ENCODE data around the gene C13orf46.

Gene C13orf46

DNA sequence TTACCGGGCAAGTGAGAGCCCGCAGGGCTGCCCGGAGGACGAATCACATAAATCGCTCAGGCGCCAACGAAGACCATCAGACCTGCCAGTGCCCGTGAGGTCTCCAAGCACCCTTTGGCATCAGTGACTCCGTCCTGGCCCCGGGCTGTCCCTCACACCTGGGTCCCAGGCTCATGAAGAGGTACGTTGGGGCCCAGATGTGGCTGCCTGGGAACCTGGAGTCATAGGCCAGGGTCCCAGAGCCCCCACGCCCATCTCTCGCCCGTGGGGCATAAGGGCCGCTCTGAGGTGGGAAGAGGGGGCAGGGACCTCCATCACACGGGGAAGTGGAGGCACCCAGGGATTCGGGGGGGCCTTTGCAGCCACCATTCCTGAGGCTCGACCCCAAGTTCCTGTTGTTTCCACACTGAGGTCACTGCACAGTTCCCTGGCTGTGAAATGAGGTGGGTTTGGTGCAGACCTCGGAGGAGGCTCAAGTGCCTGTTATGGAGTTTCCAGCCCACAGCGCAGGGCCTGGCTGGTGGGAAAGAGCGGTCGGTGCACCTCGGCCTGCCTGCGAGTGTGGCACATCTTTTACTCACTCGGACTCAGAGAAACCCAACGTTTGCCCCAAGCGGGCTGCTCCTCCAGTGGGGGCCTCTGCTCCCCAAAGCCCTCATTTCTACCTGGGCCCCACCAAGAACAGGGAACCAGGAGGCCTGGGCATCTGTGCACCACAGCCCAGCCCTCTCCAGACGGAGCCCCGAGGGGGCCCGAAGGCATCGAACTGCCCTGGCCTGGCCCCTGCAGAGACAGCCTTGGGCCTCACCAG lies 35.9 kb upstream of the C13orf46 start:
- DNase-seq = no peak

DNA sequence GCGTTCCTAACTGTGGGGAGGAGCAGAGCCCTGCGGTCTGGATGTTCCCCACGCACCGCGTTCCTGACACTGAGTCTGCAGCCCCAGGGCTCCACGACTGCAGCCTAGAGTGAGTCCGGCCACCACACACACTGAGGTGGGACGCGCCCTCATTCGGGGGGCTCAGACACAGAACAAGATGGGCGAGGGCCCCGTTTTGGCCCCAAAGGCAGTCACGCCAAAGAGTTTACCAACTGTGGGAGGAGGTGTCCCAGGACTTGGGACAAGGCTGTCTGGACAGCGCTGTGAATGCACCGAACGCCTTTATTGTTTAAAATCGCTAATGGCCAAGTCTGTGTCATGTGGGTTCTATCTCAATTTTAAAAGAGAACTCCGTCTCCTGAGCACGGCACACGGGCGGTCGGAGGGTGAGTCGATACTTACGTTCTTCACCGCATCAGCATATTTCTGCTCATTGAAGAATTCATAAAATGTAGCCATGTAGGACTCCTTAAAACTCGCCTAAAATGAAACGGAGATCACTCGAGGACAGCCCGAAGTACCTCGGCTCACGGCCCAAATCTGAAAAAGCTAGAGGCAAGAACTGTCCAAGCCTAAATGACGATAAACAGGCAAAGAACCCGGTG lies 35.2 kb upstream of the C13orf46 start:
- DNase-seq = no peak

DNA sequence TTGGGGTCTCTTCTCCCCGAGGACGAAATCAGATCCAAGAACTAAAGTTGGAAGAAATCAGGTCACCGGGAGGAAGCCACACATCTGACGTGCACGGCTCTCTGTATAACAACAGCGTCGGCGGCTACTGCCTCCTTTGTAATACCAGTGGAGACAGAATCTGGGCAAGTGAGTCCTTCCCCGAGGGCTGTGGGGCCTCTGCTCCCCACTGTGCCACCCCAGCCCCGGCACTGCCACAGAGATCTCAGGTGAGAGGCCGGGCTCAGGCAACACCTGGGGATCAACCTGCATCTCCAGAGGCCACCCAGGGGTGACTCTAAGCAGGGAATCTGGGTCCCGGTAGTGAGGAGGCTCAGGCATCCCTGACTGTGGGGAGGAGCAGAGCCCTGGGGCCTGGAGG lies 33.7 kb upstream of the C13orf46 start:
- no peak for DNase-seq

DNA sequence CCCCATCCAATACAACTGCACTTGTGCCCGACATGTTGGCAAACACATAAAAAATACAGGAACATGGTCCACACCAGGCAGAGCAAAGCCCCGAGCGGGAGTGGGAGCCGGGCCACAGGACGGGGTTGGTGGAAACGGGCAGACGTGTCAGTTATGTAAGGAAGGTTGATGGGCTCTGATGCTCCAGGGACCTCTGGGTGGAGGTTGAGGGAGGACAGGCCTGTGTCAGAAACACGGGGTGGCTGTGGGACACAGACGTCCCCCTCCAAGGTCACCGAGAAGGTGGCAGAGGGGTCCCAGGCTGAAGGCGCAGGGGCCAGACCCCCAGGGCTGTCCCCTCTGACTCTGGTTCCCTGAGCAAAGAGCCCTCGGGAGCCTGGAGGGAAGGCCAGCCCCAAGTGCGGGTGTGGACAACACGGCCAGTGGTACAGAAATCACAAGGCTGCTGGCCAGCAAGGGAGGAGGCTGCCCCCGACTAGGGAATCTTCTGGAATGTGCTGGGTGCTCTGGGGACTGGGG lies 31.4 kb upstream of the C13orf46 start:
- DNase-seq = no peak

DNA sequence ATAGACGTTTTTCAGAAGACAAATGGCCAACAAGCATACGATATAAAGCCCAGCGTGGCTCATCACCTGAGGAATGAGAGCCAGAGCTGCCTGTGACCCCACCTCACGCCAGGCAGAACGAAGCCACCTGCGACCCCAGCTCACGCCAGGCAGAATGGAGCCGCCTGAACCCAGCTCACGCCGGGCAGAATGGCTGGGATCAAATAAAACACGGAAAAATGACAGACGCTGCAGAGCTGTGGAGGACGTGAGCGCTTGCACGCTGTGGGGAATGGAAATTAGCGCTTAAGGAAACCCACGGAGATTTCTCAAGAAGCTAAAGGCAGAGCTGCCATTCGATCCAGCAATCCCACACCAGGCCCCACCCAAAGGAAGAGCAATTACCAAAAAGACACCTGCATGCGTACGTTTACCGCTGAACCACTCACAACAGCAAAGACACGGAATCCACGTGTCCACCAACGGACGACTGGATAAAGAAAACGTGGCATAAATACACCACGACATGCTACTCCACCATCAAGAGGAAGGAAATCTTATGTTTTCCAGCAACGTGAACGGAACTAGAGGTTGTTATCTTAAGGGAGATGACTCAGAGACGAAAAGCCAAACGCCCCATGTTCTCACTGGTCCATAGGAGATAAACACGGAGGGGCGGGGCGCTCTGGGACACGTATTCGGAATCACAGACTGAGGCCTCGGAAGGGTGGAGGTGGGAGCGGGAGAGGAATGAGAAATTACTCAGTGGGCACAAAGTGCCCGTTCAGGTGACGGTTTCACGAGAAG lies 30.7 kb upstream of the C13orf46 start:
- DNase-seq = peak; percentile 60

DNA sequence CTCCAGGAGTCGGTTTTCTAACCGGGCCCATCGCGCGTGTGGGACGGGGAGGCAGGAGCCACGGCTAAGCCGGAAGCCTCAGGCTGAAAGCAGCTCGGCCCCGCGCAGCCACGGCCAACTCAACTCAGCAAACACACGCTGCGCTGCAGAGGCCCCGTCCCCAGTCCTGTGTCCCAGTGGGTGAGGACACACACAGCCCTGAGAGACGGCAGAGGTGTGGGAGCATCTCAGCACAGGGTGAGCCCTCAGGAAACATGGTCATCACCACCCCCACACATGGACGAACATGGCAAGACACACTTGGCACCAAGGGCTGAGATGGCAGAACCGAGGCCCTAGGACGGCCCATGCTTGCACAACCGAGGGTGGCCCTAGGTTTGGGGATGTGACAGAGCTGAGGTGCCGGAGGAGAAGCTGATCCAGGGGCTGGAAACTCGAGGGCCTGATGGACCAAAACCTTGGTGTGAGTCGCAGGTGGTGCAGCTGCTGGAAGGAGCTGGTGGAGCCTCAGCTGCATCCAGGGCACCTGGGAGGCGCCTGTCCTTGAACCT lies 29.0 kb upstream of the C13orf46 start:
- no peak for DNase-seq

DNA sequence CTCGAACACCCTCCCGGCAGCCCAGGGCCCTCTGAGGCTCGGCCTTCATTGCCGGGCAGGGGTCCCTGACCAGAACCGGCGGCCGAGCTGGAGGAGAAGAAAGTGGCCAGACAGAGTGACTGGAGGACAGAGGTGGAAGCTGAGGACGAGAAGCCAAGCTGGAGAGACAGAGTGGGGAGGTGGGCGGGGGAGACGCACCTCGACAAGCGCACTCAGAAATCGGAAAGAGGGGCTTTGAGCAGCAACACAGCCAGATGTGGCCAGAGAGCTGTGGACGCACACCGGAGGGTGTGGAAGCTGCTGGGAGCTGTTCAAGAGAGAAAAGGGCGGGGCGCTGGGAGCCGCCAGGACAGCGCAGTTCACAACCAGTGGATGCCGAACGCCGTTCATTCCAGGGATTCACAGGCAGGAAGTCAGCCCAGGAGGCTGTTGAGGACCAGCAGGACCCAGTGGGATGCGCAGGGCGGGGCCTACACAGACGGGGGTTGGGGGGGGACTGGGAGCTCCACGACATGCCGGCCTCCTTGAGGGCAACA lies 28.2 kb upstream of the C13orf46 start:
- DNase-seq = no peak

DNA sequence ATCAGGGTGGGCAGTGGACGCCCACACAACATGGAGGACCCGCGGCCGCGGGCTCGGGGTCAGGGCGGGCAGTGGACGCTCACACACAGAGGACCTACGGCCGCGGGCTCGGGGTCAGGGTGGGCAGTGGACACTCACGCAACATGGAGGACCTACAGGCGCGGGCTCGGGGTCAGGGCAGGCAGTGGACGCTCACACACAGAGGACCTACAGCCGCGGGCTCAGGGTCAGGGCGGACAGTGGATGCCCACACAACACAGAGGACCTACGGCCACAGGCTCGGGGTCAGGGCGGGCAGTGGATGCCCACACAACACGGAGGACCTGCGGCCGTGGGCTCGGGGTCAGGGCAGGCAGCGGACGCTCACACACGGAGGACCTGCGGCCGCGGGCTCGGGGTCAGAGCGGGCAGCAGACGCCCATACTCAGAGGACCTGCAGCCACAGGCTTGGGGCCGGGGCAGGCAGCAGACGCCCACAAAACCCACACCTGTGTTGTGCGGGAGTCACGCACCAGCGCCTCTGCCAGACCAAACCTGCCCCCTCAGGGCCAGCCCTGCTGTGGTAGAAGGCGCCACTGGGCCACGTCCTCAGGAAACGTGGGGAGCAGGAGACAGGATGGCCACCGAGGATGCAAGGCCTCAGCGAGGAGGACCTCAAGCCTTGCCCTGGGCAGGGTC lies 27.6 kb upstream of the C13orf46 start:
- DNase-seq = no peak

DNA sequence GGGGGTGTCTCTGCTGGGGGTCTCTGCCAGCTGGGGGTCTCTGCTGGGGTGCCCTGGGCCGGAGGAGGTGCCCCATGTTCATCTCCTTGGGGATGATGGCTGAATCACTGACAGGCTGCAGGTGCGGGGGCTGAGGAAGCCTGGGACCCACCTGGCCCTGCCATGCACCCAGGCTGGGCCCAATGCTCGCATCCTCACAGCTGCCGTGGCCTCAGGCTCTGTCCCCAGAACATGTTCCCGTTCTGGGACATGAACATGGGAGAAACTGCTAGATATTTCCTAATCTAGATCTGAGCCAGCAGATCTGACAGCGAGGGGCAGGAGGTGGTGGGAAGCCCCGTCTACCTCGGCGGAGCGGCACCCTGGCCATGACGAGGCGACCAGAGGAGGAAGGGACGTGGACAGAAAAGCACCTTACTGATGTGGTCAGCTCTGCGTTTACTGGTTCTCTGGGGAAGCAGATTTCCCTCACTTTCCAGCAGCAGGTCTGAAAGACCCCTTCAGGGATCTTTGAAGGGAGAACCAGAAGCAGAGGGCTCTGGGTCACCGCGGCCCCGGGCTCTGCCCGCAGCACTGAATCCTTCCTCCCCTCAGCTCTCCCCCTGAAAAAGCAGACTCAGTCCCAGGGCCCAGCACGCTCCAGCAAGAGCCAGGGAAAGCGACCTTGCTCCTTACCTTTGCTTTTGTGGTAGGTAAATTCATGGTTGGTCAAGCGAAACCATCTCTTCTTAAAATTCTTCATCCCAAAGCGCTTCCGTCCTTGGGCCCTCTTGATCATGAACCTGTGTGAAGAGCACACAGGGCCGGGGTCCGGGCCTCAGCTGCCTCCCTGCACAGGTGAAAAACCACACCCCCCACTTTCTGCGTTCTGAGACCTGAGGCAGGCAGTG lies 26.5 kb upstream of the C13orf46 start:
- DNase-seq = no peak

DNA sequence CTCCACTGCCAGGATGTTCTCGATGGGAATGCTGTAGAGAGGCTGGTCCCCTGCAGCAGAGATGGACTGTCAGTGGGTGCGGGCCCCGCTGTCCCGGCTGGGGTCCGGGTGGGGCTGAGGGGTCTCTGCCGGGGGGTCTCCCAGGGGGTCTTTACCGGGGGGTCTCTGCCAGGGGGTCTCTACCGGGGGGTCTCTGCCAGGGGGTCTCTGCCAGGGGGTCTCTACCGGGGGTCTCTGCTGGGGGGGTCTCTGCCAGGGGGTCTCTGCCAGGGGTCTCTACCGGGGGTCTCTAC lies 25.7 kb upstream of the C13orf46 start:
- no peak for DNase-seq

DNA sequence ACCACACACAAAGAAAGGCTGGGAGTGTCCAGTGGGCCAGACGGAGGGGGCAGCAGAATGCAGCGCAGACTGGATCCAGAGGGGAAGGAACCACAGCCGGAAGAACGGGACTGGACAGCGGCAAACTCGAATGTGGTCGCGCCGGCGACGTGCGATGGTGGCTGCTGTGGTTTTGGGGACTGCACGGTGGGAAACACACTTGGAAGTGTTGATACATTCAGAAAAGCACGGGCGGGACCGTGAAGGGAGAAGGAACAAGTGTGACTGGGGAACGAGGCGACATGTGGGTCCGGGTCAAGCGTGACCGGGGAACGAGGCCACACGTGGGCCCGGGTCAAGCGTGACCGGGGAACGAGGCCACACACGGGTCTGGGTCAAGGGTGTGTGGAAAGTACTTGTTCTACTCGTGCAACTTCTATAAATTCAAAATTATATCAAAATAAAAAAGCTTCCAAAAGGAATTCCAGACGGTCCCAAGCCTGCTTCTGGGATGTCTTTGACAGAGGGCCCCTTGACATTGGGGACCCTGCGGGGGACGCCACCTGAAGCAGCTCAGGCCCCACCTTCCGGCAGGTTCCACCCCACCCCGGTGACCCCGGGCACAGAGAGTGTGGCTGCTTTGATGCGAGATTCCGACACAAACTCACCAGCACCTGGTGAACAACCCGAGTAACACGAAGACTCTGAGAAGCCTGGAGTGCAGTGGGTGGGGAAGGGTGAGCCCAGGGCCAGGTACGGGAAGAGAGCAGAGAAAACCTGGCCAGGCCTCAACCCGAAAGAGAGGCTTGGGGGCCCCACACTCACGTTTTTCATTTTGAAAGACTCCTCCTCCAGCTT lies 25.1 kb upstream of the C13orf46 start:
- no peak for DNase-seq

DNA sequence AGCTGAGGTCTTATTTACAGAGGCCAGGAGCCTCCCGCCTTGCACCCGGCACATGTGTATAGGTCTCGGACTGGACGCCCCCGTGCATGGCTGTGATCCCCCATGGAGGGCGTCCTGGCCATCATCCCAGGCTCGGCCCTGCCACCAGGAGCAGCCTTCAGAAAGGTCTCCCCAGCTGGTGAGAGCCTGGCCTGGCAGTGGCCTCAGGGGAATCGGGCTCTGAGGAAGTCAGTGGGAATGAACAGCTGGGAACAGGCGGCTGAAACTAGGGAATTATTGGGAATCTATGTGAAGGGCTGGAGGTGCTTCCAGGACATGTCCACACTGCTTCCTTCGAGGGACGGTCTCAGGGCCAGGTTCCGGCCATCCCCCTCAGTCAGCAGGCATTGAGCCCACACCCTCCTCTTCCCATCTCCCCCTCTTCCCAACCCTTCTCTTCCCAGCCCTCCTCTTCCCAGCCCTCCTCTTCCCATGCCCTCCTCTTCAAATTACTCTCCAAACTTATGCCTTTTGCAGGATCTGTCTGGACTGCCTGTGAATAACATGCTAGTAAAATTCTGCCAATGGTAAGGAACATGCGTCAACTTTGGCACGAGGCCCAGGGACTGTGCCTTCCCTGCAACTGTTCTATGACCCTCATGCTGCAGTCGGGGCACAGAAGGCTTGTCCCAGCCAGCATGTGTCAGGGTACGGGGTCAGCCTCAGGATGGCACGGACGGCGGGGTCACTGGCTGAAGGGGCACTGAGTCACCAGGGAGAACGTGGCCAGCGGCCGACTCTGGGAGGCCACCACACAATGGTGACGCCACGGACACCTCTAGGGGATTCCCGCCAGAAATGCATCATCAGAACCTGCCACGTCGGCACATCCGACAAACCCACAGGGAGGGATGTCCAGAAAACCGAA lies 24.2 kb upstream of the C13orf46 start:
- no peak for DNase-seq

DNA sequence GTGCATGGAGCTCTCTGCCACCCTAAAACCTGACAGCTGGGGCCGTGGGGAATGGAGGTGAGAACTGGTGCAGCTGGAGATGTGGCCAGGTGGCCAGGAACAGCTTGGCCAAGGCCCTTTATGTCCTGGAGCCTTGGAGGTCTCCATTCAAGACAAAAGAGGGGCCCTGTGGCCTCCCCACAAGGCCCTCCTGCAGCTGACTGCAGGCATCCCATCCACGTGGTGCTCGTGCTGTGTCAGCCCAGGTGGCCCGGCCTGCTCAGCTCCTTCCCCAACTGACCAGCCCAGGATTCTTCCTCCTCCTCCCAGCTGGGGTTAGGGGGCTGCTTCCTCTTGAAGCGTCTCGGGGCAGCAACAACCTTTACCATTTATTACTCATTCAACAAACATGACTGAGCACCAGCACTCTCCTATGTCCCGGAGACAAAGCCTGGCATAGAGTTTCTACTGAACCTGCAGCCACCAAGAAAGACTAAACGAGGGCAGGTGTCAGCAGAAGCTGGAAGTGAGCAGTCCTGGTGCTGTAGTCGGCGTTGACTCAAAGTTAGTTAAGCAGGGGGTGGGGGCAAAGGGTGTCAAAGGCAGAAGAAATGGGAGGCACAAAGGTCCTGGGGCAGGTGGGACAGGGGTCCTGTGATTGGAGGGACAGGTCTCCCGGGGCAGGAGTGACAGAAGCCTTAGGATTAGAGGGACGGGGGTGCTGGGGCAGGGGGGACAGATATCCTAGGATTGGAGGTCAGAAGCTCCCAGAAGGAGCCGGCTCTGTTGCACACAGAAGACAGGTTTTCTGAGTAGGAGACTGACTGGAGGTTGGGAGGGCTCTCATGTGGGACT lies 23.3 kb upstream of the C13orf46 start:
- DNase-seq = no peak

DNA sequence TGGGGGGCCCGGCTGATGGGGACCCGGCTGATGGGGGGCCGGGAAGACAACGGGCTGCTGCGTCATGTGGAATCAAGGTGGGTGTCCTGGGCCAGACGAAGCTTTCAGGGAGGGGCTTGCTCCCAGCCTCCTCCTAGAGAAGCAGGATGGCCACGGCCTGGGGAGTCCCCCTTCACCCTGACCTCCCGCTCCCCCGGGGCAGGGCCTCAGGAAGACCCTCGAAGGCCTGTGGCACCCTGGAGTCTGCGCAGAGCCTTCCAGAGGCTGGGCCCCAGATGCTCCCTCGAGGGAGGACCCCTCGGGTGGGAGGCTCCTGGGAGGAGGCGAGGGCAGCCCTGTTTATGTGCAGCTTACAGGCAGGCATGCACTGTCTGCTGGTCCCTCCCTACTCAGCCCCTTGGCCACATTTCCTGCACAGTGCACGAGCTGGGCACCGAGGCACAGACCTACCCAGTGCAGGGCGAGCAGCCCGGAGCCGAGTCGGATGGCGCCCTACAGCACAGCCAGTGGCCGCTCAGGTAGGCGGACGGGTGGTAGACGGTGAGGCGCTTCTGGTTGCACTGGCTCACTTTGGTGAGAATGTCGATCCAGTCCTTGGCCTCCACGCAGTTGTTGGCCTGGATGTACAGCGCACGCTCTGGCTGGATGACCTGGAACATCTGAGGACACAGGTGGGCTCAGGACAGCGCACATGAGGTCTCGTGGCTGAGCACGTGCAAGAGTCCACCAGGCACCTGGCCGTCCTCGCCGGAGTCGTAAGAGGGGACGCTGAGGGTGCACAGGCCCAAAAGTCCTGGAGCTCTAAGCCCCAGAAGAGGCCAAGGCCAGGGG lies 22.4 kb upstream of the C13orf46 start:
- DNase-seq = no peak

DNA sequence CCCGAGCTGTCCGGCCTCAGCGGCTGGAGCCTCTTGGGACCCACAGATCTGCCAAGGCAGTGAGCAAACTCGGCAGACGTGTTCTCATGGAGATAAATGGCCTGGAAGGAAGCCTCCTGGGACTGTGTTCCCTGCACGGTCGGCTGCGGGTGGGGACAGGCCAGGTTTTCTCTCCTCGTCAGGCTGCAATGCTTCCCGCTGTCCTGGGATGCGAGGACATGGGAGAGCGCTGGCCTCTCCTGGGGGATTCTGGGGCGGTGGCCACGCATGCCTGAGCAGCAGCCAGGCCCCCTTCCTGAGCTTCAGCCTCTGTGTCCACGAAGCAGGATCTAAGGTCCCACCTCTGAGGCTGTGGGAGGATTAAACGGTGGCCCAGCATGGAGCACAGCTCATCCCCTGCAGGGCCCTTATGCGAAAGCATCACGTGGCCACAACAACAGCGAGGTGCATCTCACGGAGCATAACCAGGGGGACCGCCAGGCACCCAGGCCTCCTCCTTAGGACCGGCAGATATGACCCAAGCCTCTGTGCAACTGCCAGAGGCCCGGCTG lies 21.2 kb upstream of the C13orf46 start:
- DNase-seq = no peak

DNA sequence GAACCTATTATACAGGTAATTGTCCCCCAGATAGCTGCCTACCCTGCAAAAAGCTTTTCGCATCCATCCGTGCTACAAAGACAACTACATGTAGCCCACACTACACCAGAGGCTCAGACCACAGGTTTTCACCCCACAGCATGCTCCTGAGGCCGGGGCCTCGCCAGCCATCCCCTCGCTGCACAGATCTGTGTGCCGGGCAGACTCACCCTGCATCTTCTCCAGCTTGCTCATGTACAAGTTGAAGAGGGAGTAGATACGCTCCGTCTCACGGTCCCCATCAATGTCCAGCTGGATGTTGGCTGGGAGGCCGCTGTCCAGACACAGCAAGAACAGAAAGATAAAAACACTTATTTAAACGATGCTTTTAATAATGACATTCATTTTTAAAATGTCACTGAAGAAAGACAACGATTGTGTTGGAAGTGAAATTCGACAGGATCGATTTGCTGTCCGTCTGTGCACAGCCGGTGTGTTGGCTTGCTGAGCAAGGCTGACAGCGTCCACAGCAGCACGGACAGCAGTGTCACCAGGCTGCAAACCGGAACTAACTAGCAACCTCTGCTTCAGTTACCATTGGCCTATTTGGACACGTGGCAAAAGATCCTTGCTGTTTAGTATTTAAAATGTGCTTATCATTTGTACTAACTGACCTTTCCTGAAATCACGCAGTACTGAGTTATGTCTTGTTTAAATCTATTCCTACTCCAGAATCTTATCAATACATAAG lies 18.6 kb upstream of the C13orf46 start:
- no peak for DNase-seq
